Fibroblast of gingiva (primary cell): Measurements from ENCODE around the gene CRYGS.
"Not testable (repeated sequence)": the region's sequence is repeated elsewhere in the genome, so short reads cannot be mapped to it uniquely, and the experiment has no call there.

Experiments
- DNase-seq: peaks from one replicate; pipeline ENCODE4 v3.0.0-alpha.2; 2011; ENCODE audit warnings: low read depth

CRYGS gene

GRCh38 chr3:186552408-186553031, 8.3 kb upstream of the CRYGS start:
- no peak for DNase-seq

DNA sequence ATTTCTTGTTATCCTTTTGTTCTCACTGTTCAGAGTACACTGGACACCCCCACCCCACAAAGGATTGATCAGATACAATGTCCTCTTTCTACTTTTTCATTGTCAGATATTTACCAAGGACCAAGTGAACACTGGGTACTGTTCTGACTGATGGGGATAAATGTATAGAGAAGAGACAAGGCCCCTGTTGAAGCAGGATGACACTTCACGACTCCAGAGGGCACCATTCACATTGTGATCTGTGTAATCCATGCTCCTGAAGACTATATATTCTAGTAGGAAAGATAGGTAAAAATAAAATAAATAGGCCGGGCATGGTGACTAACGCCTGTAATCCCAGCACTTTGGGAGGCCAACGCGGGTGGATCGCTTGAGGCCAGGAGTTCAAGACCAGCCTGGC, 7.2 kb upstream of the CRYGS start:
- no peak for DNase-seq

DNA sequence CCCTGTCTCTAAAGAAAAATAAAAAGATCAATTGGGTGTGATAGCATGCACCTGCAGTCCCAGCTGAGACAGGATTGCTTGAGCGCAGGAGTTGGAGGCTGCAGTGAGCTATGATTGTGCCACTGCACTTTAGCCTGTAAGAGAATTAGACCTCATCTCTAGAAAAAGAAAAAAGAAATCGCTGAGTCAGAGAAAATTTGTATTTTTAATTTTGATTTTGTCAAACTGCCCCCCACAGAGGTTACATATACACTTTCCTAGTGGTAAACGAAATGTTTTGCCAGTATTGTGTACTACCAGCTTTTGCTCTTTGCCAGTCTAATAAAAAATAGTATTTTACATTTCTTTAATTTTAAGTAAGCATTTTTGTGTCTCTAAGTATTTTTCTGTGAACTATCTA, 5.3 kb upstream of the CRYGS start:
- DNase-seq: no peak

DNA sequence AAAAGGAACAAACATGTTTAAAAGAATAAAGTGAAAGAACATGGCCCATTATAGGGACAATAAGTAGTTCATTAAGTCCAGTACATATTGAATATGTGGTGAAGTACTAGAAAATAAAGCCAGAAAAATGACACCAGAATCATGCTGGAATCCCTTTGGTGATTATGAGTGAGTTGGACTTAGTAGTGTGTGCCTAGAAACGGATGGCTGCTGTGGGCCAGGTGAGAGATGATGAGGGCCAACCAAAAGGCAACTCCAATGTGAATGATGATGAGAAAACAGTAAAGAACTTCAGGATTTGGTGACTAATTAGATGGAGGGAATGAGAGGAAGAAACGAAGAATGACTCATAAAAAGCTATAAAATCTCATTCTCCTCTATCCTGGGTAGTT, 3.3 kb downstream of the CRYGS start:
- DNase-seq: no peak

- peak; percentile 44 for DNase-seq
Observed at GRCh38 chr3:186540221-186540834, 3.9 kb downstream of the CRYGS start.

DNA sequence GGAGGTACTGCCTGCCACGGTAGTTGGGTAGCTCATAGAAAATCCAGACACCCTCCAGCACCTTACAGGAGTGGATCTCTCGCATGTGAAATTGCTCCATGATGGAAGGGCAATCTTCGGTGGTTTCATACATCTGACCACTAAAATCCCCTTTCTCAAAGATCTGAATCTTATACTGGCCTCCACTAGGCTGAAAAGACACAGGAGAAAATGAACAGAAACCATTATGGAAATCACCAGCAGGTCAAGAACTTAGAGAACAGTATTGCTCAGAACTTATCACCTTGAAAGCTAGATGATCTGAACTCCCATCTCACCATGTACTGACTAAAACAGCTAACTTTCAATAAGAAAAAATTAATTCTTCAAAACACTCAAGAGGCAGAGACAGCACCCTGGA, 5.4 kb downstream of the CRYGS start:
- no peak for DNase-seq

- DNase-seq: no peak
Observed at GRCh38 chr3:186536883-186537844, 7.0 kb downstream of the CRYGS start.

DNA sequence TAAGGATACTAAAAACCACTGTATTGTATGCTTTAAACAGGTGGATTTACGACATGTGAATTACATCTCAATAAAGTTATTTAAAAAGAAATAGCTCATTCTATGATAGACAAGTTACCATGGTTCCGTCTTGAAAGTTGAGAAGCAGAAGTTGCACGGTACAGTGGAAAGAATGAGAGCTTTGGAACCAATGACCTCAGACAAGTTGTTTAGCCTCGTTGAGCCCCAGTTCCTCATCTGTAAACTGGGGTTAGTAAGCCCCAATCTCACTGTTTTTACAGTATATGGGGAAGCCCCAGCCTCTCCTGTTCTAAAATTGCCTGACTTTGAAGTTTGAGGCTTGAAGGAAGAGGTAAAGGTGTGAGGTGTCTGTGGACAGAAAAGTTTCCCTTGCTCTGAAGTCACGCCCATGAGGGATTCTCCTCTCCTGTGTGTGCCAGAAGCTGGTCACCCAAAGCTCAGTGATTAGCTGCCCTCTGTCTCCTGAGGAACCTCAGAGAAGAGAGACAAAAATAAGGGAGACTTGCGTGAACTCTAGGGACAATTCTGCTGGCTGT, 10.0 kb downstream of the CRYGS start:
- DNase-seq: no peak

- no peak for DNase-seq
Observed at GRCh38 chr3:186532598-186533072, 11.5 kb downstream of the CRYGS start.

GRCh38 chr3:186531694-186532093, 12.5 kb downstream of the CRYGS start:
- DNase-seq: not testable (repeated sequence)

DNA sequence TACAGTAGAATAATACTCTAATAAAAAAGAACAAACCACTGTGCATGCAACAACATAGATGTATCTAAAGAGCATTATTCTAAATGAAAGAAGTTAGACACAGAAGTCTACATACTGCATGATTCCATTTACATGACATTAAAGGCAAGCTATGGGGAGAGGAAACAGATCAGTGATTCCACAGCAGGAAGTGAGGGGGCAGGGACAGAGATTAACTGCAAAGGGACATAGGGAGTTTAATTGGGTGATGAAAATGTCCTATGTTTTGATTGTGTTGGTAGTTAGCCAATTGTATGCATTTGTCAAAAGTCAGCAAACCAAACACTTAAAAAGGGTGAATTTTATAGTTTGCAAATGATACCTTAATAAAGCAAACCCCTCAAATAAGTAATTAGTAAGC, 13.8 kb downstream of the CRYGS start:
- no peak for DNase-seq

GRCh38 chr3:186529201-186529999, 14.8 kb downstream of the CRYGS start:
- no peak for DNase-seq

- no peak for DNase-seq
Observed at GRCh38 chr3:186526256-186526606, 17.9 kb downstream of the CRYGS start.

- DNase-seq: no peak
Observed at GRCh38 chr3:186525369-186526255, 18.6 kb downstream of the CRYGS start.

GRCh38 chr3:186524616-186525015, 19.6 kb downstream of the CRYGS start:
- no peak for DNase-seq

DNA sequence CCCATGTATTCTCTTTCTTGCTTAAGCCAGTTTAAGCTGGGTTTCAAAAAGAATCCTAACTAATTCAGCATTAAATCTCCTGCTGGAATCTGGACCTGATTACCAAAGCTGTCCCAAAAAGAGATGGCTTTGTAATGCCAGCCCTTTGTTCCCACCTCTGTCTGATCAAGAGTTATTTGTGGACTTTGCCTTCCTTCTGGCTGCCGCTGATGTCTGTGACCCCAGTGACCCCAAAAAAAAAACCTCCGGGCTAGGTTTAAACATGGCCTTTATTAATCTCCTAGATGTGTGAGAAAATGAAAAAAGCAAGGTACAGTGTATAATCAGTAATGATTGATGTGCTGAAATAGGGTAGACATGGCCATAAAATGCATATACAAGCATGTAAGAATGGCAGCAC, 20.7 kb downstream of the CRYGS start:
- DNase-seq: no peak

- no peak for DNase-seq
Observed at GRCh38 chr3:186523022-186523421, 21.2 kb downstream of the CRYGS start.

DNA sequence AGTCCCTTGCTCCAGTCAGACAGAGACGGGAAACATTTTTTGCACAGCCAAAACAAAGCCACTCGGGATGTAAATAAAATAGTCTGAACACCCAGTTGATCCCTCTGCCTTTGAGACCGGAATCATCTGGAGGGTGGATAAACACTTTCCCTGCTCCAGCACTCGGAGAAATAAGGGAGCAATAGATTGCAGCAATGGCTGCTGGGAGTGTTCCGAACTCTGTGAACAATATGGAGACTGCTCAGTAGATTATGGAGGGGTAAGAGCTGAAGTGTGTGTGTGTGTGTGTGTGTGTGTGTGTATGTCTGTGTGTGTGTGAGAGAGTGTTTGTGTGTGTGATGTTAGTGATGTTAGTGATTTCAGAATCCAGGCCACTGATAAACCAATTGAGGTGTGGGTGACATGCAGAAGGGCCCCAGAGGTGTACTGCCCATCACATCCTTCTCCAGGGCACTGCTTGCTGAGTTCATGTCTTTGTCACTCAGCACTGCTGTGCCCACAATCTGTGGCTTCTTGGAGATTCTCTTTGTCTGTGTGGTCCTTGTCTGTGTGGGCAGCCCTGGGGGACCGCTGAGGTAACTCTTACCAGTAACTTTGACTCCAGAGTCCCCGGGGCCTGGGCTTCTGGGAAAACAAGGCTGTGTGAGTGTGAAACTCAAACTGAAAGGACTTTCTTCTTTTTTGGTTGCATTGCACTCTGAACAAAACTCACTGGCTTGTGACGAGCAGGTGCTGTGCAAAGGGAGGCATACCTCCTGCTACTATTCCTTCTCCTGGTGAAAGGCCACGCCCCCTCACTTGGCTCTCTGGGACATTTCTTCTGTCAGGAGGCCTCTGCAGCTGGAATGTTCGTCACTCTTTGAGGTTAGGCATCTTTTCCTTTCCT, 23.0 kb downstream of the CRYGS start:
- no peak for DNase-seq

DNA sequence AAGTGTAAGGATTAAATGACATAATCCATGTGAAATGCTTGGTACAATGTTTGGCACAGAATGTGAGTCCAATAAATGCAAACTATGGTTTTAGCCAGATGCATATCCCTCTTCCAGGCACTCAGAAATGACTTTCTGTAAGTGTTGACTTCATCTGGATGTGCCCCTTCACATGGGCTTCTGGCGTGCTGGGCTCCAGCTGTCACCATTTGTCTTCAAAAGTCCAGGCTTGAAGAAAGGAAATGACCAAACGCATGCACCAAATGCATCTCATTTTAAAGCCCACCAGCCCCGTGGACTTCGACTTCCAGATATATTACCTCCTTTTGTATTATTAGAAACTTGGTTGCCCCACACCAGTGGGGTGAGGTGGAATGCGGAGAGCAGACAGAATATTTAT, 23.7 kb downstream of the CRYGS start:
- DNase-seq: no peak
